CD4-positive, alpha-beta T cell treated with Interleukin-21 for 1 hour (primary cell): ENCODE measurements around the gene WDHD1.
"Not testable (repeated sequence)": the region's sequence is repeated elsewhere in the genome, so short reads cannot be mapped to it uniquely, and the experiment has no call there.

Experiments
- DNase-seq: peaks from one replicate; pipeline ENCODE4 v3.0.0-alpha.2; 2020

The WDHD1 gene

GRCh38 chr14:54947230-54947629 lies 79.7 kb downstream of the WDHD1 start:
- peak; percentile 18 for DNase-seq

DNA sequence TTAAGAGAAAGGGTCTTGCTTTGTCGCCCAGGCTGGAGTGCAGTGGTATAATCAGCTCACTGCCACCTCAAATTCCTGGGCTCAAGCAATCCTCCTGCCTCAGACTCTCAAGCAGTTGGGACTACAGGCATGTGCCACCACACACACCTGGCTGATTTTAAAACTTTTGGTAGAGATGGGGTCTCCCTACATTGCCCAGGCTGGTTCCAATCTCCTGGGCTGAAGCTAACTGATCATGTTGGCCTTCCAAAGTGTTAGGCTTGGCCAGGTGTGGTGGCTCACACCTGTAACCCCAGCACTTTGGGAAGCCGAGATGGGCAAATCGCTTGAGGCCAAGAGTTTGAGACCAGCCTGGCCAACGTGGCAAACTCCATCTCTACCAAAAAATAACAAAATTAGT lies 80.4 kb downstream of the WDHD1 start:
- DNase-seq: no peak

DNA sequence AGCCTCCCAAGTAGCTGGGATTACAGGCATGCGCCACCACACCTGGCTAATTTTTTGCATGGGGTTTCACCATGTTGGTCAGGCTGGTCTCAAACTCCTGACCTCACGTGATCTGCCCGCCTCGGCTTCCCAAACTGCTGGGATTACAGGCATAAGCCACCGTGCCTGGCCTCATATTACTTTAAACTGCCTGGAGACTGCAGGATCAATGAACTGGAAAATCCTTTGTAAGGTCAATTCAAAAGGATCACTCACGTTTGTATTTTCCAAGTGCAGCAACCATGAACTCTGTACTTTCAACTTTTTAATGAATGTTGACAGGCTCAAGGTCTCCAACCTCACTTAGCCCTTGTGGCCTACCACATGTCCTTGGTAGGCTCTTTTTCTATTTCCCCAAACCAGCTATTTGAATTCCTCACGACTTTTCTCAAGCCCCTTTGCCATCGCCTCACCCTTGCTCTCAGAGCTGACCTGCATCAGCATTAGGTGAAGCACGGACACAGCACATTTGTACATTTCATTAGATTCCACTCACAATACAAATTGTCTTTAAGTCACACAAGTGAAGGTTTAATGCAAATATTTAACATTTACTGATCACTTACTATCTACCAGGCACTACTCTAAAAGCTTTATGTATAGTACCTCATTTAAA lies 82.0 kb downstream of the WDHD1 start:
- no peak for DNase-seq

DNA sequence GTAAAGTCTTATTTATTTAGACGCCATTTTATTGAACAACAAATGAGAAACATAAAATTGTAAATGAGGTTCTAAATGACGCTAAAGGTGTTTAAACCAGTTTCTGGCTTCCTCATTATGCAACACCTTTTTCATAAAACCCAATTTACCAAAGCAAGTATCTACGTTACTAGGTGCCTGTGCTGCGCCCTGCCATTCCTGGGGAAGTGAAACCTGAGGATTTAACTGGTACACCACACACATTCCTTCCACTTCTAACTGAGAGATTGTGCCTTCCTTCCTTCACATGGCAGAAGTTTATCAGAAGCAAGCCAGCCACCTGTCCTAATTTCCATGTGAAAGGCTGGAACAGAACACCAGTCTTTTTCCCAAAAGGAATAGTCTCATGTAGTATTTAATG lies 84.0 kb downstream of the WDHD1 start:
- no peak for DNase-seq

DNA sequence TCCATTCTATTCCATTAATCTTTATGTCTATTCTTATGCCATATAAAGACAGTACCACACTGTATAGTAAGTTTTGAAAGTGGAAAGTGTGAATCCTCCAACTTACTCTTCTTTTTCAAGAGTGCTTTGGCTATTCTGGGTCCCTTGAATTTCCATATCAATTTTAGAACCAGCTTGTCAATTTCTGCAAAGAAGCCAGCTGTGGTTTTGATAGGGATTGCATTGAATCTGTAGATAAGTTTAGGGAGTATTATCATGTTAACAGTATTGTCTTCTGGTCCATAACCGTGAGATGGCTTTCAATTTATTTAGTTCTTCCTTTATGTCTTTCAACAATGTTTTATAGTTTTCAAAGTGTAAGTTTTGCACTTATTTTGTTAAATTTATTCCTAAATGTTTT lies 90.1 kb downstream of the WDHD1 start:
- no peak for DNase-seq

DNA sequence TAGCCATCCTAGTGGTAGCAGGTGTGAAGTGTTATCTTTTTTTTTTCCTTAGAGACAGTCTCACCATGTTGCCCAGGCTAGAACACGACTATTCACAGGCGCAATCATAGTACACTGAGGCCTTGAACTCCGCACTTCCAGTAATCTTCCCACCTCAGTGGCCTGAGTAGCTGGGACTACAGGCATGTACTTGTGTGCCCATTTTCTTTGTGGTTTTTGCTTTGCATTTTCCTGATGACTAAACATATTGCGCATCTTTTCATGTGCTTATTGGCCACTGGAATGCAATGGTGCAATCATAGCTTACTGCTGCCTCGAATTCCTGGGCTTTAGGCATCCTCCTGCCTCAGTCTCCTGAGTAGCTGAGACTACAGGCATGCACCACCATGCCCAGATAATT lies 90.9 kb downstream of the WDHD1 start:
- DNase-seq: no peak

GRCh38 chr14:54935100-54935499 lies 91.8 kb downstream of the WDHD1 start:
- no peak for DNase-seq

- no peak for DNase-seq
Observed at GRCh38 chr14:54933006-54933405, 93.9 kb downstream of the WDHD1 start.

- no peak for DNase-seq
Observed at GRCh38 chr14:54931598-54932340, 95.1 kb downstream of the WDHD1 start.

DNA sequence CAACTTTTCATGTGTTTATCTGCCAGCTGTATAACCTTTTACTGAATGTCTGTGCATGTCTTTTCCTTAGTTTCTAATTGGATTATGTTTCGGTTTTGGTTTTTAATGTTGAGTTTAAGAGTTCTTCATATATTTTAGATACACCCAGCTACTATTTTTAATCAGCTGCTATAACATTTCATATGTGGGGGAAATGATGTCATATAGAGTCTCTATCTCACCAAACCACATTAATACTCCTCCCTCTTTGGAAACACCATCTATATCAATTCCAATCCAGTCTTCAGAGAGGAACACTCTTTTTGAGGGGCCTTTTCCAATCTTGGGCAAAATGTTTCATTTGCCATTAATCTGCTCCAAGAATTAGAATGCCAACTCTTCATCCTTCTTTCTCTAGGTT lies 95.8 kb downstream of the WDHD1 start:
- no peak for DNase-seq

DNA sequence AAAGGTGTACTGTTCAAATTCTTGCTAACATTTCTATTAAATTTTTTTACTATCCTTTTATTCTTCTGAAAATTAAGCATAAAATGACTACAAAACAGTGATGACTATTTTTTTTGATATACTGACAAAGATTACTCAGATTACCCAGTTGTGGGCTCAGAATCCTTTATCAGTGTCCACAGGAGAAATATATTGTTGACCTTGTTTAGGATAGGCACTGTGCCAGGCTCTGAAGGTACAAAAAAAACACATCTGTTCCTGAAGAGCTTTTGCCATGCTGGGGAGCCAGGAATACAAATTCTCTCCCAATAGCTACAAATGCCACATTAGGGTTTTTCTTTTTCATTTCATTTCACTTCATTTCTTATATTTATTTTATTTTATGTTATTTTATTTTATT lies 97.3 kb downstream of the WDHD1 start:
- DNase-seq: no peak

DNA sequence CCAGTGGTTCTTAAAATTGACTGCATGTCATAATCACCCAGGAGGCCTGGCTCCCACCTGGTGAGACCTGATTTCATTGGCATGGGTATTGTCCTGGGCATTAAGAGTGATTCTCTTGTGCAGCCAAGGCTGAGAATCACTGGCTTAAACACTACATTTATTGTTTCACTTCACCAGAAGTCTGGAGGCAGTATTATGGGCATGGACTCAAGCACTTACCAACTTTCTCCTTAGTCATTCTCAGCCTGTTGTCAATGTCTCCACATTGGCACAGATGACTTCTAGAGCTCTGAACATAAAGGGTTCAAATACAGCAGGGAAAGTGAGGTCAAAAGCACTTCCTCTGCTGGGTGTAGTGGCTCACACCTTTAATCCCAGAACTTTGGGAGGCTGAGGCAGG lies 98.7 kb downstream of the WDHD1 start:
- no peak for DNase-seq

GRCh38 chr14:54927551-54927950 lies 99.3 kb downstream of the WDHD1 start:
- DNase-seq: no peak

GRCh38 chr14:54926570-54926969 lies 100.3 kb downstream of the WDHD1 start:
- DNase-seq: not testable (repeated sequence)

DNA sequence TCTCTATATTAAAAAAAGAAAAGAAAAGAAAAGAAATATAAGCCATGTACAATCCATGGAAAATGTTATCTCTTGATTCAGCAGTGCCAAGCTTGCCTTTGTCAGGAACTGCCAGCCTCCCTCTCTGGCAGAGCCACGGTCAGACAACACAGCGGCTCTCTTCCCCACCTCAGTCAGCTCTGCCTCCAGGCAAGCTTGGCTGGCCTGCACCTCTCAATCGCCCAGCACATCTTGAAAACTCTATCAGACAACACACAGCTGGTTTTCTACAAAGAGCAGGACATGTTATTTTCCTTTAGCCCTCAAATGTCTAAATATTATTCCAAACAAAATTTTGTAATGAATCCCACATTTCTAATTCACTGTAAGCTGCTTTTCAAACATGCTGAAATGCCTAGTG lies 104.3 kb downstream of the WDHD1 start:
- DNase-seq: no peak

- no peak for DNase-seq
Observed at GRCh38 chr14:54920052-54920451, 106.8 kb downstream of the WDHD1 start.

DNA sequence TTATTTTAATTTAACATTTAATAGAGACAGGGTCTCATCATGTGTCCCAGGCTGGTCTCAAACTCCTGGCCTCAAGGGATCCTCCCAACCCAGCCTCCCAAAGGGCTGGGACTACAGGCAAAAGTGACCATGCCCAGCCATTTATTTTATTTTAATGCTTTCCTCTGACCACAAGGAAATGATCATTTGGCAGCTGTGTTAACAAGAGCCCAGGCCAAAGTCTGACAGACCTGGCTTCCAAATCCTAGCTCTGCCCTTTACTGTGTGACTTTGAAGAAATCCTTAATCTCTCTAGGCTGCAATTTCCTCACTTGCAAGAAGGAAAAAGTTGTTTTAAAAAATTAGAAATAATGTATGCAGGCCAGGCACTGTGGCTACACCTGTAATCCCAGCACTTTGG lies 107.6 kb downstream of the WDHD1 start:
- DNase-seq: no peak

DNA sequence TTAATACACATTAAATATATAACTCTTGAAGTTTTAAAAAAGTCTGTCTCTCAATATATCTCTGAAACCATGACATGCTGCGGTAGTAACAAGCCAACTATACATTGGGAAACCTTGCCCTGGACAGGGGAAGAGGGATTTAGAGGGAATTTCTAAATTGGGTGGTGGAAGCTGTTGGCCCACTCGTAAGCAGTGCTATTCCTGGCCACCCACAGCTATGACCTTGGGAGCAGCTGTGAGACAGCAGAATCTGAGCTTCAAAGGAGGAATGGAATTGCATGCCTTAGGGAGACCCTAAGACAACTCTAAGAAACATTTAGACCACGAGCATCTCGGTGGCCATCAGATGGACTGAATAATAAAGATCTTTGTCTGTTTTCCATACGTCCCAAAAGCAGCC lies 108.5 kb downstream of the WDHD1 start:
- DNase-seq: no peak

DNA sequence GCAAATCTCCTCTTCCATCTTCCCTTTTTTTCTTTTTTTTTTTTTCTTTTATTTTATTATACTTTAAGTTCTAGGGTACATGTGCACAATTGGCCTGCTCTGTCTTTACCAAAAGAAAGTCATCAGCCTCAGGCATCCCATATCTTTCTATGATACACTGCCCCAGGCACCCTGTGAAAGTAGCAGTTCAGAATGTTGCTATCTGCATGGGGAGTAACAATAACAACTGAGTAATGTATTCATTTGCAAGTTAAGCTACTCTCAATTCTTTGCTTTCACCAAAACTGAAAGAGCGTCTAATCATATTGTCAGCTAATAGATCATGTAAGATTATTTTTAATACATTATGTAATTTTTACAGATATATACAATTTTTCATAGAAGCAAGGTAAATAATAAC lies 110.8 kb downstream of the WDHD1 start:
- DNase-seq: no peak

DNA sequence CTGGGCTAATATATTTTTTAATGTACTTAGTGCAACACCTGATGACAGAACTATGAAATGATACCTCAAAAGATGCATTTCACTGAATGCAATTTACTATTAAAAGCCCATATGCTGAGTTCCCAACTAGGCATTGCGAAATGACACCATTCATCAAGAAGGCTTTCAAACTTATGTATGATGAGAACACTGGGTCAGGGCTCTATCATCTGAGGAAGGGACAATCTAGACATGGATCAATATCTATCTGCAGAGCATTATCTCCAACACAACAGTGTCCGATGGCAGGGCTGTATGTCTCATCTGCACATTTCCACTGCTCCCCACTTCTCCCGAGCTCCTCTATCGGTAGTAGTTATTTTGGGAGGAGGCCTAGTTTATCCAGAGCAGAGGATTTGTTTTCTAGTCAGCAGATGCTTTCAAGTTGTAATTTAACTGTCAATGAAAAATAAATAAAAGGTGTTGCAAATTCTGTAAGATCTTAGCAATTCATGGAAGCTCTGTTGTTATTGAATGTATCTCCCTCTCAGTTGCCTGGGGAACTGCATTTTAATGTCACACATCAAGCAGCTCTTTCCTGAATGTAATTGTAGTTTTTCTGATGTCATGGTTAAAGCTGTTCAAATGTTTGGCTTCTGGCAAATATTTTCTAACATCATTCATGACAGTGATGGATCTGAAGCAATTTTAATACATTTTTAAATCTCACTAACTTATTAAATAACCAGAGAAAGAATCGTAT lies 116.9 kb downstream of the WDHD1 start:
- DNase-seq: no peak

DNA sequence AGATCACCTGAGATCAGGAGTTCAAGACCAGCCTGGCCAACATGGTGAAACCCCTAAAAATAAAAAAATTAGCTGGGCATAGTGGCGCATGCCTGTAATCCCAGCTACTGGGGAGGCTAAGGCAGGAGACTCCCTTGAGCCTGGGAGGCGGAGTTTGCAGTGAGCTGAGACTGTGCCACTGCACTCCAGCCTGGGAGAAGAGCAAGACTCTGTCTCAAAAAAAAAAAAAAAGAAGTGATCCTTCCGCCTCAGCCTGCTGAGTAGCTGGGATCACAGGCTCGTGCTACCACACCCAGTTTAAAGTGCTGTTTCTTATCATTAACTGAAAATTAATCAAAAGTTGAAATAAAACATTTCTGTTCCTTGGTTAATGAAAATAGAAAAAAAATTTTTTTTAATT lies 117.9 kb downstream of the WDHD1 start:
- not testable (repeated sequence) for DNase-seq

DNA sequence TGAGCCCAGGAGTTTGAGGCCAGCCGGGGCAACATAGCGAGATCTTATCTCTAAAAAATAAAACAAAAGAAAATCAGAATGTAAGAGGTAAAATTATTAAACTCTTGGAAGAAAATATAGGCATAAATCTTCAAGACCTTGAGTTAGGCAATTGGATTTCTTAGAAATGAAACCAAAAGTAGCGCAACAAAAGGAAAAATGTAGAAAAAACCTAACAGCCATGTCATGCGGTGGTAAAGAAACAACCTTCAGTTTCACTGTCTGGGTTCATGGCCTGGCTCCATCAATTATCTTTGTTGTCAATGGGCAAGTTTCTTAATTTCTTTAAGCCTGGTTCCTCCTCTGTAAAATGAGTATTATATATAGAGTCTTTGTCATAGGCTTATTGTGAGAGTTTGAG lies 118.7 kb downstream of the WDHD1 start:
- peak; percentile 46 for DNase-seq

- no peak for DNase-seq
Observed at GRCh38 chr14:54906075-54906474, 120.8 kb downstream of the WDHD1 start.
